Jurkat, Clone E6-1 (cell line): ENCODE data around the gene ABCF1.
A peak's percentile ranks its signal among the peaks of the same experiment; 100 is the strongest.

Experiments used
- DNase-seq: peaks from one replicate; pipeline ENCODE4 v3.0.0-alpha.2; 2011; ENCODE audit warnings: low read depth, low spot score
- H3K4me3 ChIP-seq: 2 replicates; pipeline ENCODE4 v1.5.1; 2011; ENCODE audit warnings: mild to moderate bottlenecking, low read length, control low read depth, moderate library complexity

ABCF1 gene

DNA sequence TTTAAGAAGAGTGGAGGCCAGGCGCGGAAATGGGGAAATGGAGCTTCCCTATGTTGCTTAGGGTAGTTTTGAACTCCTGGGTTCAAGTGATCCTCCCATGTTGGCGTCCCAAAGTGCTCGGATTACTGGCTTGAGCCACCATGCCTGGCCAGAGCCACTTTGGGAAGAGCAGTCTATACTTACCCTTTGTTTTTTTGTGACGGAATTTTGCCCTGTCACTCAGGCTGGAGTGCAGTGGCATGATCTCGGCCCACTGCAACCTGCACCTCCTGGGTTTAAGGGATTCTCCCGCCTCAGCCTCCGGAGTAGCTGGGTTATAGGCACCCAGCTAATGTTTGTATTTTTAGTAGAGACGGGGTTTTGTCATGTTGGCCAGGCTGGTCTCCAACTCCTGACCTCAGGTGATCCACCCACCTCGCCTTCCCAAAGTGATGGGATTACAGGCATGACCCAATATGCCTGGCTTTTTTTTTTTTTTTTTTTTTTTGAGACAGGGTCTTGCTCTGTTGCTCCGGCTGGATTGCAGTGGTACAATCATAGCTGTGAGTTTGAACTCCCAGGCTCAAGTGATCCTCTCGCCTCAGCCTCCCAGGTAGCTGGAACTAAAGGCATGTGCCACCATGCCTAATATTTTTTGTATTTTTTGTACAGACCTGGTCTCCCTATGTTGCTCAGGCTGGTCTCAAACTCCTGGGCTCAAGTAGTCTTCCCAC is 27.8 kb downstream of the ABCF1 start:
- DNase-seq = no peak
- no peak overlapping the region for H3K4me3 ChIP-seq

DNA sequence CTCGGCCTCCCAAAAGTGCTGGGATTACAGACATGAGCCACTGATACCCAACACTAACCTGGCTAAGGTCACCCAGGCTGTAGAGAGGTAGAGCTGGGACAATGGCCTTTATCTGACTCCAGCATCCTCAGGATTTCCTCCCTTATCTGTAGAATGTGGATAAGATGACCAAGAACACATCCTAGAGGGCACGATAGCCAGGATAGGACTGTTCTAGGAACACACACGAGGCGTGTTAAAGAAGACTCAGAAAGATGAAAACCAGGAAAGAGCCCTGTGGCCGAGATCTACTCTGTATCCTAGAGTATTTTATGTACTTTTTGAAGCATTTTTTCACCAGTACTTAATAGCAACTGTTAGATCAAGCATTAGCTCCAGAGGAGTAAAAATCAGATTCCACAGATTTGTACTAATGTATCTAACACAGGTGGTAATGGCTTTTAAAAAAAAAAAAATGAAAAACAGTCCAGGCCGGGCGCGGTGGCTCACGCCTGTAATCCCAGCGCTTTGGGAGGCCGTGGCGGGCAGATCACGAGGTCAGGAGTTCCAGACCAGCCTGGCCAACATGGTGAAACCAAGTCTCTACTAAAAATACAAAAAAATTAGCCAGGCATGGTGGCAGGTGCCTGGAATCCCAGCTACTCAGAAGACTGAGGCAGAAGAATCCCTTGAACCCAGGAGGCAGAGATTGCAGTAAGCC is 28.5 kb downstream of the ABCF1 start:
- DNase-seq = no peak
- H3K4me3 ChIP-seq = no peak overlapping the region

DNA sequence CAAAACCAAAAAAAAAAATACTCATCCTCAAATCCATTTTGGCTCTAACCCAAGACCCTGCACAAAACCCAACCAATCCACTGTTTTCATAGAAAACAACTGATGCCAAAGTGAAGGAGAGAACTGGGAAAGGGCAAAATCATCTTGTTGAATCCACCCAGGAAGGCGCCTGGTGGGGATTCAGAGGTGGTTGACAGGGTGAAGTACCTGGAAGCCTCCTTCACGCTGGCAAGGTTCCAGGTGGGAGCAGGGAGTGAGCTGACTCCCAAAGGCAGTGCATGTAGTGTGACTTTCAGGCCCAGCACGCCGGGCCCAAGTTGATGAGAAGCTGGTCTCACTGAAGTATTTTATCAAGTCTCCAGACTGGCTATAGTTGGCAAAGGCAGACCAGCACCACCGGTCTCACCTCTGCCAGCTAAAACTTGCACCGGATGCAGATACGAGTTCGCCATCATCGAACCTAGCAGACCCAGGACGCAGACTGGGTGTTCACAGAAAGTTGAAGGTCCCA is 29.3 kb downstream of the ABCF1 start:
- no peak for DNase-seq
- no peak overlapping the region for H3K4me3 ChIP-seq

DNA sequence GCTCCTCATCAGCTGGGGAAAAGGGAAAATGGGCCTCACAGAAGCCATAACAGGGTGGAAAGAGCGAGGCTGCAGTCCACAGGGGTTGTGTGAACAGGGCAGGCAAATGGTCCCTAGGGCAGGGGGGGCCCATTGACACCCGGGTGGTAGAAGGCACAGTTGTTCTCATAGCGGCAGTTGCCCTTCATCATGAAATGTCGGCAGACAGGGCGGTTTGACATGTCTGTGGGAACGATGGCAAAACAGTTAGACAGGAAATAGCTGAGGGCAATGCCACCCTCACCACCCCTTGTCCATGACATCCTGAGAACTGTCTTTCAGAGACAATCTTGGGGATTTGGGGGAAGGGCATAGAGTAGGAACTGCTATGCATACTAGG is 30.2 kb downstream of the ABCF1 start:
- peak; percentile 93 for DNase-seq
- H3K4me3 ChIP-seq = peak overlapping the region; percentile 28

DNA sequence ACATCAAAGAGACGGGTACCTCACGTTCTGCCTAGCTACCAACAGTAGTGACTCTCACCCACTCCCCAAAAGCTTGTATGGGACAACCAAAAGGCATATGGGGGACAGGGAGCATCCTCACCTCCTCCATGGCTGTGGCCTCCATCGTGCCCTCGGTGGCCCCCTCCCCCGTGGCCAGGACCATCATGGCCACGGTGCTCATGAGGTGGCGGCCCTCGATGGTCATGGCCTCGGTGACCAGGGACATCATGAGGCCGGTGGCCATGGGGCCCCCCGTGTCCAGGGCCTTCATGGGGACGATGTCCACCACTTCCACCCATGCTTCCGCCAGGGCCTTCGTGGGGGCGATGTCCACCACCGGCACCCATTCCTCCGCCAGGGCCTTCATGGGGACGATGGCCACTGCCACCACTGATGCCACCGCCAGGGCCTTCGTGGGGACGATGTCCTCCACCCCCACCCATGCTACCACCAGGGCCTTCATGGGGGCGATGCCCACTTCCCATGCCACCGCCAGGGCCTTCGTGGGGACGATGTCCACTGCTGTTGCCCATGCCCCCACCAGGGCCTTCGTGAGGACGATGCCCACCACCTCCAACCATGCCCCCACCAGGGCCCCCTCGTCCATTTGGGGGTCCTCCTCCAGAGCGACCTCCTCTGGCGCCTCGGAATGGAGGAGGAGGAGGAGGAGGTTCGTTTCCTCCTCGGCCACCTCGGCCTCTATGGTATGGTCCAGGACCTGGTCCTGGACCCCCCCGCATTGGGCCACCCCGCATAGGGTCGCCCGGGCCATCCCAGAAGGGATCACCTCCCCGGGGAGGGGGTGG is 30.8 kb downstream of the ABCF1 start:
- peak overlapping the region; percentile 28 for H3K4me3 ChIP-seq
- no peak for DNase-seq

DNA sequence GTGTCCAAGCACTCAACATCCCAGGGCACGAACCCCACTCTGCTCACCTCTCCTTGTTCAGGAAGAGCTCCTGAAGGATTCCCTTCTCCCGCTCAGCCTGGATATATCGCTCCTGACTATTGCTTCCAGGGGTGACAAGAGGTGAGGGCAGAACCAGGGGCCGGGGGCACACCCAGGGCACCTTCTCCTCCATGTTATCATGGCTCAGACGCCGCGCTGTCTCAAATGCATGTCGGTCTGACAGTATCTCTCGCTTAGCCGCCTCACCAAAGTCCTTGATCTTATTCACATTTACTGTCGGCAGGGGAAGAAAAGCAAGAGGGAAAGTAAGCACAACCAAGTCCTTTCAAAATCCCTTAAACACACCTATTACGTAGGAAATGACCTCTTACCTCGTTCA is 32.7 kb downstream of the ABCF1 start:
- no peak overlapping the region for H3K4me3 ChIP-seq
- DNase-seq = no peak

DNA sequence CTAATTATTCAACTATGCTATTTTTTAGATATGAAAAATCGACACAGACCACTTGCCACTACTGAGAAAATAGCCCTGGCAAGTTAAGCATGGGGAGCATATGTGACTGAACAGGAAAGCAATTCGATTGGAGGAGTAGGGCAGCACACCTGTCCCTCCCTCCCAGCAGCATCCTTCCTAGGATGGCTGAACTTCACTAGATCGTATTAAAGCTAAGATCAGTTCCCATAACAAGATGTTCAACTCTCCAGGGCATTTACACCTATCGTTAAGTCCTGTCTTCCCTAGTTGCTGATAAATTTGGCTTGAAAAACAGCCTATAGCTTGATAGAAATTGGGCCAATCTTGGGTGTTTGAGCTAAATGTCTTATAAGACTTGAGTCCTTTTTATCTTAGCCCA is 38.8 kb downstream of the ABCF1 start:
- DNase-seq = no peak
- H3K4me3 ChIP-seq = no peak overlapping the region

DNA sequence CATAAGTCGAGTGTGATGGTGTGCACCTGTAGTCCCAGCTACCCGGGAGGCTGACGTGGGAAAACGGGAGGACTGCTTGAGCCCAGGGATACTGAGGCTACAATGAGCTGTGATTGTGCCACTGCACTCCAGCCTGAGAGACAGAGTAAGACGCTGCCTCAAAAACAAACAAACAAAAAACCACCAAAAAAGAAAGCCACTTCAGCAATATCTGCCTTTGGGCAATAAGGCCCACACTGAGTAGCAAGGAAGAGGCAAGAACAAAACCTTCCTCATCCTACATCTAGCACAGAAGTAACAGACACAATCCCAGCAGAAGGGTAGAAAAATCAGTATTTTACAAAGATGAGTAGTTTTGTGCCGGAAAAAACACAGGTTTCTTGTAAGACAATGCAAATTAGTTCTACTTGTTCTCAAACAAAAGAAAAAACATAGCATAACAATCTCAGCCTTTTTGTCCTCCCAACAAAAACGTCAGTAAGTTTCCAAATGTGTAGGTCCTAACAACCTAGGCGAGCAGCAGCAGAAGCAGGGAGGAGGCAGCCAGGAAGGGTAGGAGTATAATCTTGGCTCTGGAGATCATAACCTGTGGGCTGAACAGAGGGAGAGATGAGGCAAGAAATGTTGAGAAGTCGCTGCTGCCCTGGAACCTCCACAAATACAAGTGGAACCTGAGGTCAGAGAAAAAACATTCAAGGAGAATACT is 40.1 kb downstream of the ABCF1 start:
- DNase-seq = no peak
- H3K4me3 ChIP-seq = no peak overlapping the region

DNA sequence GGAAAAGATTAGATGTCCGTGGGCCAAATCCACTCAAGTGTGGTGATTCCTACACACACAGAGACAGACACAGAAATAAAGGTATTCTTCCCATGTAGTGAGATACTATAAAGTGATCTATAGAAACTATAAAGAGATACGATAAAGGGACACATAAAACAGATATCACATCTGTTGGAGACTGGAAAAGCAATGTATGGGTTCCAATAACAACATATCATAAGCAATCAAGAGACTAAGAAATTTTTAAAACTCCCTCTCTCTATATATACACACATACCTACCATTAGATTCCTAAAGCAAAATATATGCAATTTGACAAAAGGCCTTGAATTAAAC is 40.6 kb downstream of the ABCF1 start:
- H3K4me3 ChIP-seq = no peak overlapping the region
- DNase-seq = no peak

DNA sequence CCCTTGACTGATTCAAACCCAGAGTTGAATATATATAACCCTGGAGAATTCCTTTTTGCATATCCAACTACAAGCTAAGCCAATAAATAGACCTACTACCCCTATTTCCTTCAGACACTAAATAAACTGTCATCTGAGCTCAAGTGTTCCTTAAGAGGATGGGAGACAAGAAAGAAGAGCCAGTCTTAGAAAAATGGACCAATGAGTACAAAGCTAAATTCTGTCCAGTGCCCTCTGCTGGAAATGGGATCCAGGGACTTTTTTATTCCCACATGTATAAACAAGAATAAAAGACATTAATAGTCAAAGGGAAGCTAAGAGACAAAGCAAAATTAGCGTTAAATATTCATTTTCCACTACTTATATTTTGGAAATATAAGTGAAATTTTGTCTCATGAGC is 41.0 kb downstream of the ABCF1 start:
- no peak for DNase-seq
- H3K4me3 ChIP-seq = no peak overlapping the region

DNA sequence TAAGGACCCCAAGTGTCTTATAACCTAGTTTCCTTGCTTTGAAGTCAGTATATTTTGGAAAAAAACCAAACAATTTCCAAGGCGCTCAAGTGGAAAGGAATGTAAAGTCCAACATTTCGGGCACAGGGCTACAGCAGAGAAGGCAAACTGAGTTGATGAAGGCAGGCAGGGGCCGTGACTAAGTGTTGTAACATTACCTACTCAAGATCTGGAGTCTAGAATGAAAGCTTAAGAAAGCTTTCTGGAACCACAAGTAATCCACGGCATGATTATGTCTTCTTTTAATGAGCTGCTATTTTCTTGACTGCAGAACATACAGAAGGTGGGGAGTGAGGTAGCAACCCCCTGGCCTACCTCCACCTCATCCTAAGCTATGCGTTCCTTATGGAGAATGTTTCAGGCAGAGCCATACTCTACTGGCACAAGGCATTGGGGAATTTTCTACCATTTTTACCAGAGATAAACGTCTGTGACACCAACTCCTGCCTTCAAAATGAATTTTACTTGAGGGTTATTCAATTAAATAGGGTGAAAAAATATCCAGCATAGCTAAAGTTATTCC is 41.5 kb downstream of the ABCF1 start:
- no peak overlapping the region for H3K4me3 ChIP-seq
- DNase-seq = no peak

DNA sequence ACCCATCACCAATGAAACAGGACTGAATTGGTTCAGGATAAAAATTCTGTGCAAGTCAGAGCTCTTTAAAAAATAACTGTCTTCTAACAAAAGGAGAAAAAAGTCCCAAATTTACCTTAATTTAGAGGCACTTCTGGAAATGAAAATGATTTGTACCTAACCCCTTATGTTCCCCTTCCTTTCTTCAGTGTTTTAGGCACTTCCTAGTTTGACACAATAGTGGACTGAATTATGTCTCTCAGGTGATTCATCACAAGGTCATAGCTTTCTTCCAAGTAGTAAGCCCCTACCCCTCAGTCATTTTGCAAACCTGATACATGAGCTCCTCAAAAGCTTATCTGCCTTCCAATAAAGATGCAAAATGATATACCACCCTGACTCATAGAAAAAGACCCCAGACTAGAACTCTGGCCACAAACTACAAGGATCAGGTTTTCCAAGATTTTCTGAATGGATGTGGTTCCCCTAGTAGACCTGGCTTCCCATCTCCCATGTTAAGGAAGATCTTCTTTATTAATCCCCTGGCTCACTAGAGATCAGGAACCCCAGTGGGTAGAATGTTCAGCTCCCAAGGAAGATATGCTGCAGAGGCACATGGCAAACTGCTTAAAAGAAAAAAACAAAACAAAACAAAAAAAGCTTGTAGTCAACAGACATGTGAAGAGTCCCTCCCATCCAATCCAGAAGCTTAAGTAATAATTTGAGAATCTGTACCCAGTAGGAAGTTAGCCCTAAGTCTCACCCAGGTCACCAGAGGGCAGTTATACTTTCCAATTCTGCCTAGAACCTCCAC is 42.2 kb downstream of the ABCF1 start:
- DNase-seq = no peak
- no peak overlapping the region for H3K4me3 ChIP-seq

DNA sequence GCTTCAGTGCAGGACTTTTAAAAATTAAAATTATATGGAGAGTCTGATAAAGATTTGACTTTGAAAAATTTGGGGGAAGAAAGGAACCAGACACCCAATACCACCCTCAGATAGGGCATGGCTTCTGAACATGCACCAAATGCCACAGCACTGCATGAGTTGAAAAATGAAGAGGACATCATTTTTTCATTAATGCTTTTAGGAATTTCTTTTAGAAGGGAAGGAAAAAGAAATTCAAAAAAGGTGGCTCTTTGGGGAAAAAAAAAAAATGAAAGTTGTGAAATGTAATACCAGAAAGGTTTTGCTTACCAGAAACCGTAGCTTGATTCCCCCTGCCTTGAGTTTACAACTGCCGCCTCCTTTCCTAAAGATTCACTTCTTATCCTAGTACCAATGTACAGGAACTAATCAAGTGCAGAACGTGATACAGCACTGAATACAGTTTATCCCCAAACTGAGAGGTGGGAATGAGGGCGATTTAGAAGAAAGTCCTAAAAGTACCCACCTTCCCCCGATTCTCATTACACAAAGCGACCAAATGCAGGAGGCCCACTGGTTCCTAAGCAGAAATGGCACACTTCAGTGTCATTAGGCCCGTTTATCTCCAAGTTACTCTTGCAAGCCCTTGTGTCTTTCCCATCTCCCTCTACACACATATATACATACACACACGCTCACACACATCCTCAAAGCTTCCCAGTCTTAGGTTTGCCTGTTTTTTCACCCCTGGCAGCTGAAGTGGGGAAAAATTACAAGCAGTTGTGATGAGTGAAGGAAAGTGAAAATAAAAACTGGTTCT is 43.0 kb downstream of the ABCF1 start:
- peak overlapping the region; percentile 96 for H3K4me3 ChIP-seq
- no peak for DNase-seq

DNA sequence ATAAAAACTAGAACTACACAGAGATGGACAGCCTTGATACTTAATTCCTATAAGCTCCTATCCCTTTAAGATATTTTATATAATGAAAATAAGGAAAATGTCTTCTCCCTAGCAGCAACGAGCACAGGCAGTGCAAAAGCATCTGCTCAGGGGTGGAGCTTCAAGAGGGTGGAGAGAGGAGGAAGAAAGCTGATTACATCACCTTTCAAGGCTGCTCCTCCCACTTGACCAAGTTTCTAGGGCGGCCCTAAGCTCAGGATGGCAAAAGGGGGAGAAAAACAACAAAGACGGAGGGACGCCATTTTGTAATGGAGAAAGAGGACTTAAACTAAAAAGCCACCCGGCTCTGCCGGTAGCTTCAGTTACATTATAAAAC is 43.6 kb downstream of the ABCF1 start:
- H3K4me3 ChIP-seq = peak overlapping the region; percentile 96
- DNase-seq = peak; percentile 98

DNA sequence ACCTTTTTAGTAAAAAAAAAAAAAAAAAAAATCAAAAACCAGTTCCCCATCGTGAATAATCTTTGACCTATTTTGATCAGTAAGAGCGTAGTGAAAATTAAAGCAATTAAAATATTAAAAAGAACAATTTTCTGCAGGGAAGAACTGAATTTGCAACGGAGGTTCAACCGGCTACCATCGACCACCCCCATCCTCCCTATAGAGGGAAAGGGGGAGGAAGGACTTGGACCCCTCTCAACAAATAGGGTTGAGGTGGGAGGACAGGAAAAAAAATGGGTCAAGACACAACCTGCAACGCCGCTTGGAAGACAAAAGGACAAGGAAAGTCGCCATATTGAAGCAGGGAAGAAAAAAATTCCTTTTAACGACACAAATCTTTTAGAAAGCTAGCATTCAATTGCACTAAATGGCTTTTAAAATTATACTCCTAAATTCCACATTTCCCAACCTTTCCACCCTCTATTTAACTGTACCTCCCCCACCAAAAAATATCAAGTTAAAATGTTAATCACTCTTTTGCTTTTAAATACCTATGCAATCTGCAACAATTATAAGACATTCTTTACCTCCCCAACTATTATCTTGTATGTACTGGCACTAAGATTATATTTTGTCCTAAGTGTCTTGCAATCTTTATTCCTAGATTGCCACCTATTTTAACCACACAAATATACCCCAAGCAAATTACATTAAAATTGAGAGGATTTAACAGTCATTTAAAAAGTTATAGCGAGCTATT is 44.1 kb downstream of the ABCF1 start:
- DNase-seq = peak; percentile 78
- H3K4me3 ChIP-seq = peak overlapping the region; percentile 96

DNA sequence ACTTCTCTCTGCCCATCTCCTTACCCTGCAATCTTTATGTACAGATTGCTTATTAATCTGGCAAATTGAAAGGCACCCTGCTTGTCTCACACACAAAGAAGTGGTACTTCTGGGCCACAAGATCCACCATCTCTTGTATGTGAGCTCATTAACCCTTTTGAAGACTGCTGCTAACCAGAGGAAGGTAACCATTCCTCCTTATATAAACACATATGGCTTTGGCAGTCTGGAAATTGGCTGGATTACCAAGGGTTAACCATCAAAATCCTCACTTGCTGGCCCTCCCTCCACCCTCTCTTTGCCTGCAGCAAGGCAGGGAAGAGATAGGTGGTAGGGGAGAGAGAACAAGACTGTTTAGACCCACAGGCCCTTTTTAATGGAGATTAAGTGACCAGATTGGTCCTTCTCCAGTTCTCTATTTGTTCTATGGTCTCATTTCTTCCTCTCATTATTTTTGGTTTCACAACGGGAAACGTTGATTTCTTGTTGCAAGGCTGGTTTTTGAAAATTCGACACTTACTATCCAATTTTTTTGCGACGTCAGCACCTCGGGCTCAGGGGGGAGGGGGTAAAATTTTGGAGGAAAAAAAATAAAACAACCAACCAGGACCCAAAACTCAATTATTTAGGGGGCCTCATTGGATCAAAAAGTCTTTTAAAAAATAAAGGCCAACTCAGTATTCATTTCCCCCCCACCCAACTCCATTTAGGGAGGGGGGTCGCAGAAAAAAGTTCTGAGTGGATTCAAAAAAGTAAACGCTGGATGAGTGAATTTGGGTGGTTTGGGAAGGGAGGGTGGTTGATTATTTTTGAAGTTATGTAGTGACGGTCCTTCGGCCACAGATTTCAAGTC is 44.9 kb downstream of the ABCF1 start:
- peak overlapping the region; percentile 96 for H3K4me3 ChIP-seq
- DNase-seq = no peak
